Mesenteric fat pad (tissue), 1 donor: ENCODE data around the gene TEAD4. TPM values are rescaled to one million over a fixed set of nuclear protein-coding genes. Genes with fewer than 3 reads are reported as not detected.

Experiments used
- DNase-seq: peaks from one replicate; pipeline ENCODE4 v3.0.0-alpha.2; 2020; ENCODE audit warnings: low spot score
- total RNA-seq: library from RNA; stranded (reverse); fragmentation: NEBNext Ultra II Directional; extraction: Animal tissue kit (Norgen Biotek cat#: 25700); gene quantifications from one replicate; pipeline ENCODE4 v1.2.1, GENCODE V29; 2021
- donor health status: DM: yes; HTN: yes; CAD: no.

The TEAD4 gene
- total RNA-seq, 1 donor from 2014 or later, result 19.2 TPM

DNA sequence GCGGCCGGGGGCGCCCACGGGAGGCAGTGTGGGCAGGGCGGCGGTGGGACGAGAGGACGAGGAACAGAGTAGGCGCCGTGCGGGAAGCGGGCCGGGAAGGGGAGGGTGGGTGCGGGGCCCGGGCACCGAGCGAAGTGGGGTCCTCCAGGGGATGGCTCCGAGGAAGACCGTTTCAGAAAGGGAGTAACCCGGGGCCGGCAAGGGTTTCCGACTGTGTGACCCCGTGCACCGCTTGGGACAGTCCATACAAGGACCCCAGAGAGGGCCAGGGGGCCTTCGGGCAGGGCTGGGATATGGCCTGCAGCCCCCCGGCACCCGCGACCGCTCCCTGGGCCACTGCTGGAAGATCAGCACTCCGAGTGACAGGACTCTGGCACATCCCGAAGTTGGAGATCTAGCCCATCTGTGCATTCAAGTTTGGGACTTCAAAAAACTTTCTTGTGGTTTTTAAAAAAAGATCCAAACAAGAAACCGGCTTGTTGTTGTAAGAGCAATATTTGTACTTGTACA, 118.4 kb downstream of the TEAD4 start:
- DNase-seq, result no peak

DNA sequence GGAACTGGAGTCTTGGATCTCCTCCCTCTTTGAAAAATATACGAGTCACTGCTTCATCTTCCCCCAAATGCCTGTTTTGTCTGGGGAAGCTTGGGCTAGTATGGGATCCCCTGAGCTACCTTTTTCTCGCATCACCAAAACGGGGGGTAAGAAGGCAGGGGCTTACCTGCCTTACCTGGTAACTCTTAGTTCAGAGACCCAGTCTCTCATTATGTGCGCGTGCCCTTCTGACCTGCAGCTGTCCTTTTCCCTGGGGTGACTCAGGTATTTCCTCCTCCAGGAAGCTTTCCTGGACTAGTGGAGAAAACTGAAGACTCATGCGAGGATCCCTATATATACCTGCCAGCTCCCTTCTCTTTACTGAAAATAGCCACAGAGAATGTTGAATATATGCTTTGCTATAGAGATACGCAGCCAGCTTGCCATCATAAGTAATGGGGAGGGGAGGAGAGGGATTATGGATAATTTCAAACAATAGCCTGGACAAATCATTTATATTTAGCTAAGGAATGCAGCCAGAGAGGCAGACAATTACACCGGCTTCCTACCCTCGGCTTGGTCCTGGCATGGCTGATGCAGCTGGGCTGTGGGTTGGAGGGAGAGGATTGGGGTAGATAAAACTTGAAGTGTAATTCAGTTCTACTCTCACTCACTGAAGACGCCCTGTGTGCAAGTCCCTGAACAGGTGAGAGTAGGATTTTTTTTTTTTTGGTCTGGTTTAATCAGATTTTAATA, 119.1 kb downstream of the TEAD4 start:
- no peak for DNase-seq

DNA sequence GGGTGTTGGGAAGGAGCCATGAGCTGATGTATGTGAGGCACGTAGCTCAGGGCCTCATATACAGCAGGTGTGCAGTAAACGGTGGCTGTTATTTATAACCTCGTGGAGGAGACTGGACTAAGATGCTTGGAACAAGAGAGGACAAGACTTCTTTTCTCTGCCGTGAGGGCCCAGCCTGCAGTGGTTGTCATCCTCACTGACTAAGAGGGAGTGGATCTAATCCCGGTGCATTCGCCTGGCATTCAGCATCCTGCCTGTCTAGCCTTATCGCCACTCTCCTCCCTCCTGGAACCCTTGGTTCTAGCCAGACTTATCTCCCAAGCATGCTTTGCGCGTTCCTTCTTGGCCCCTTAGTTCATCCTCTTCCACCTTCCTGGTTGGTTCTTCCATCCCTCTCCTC, 121.9 kb downstream of the TEAD4 start:
- DNase-seq, result no peak

DNA sequence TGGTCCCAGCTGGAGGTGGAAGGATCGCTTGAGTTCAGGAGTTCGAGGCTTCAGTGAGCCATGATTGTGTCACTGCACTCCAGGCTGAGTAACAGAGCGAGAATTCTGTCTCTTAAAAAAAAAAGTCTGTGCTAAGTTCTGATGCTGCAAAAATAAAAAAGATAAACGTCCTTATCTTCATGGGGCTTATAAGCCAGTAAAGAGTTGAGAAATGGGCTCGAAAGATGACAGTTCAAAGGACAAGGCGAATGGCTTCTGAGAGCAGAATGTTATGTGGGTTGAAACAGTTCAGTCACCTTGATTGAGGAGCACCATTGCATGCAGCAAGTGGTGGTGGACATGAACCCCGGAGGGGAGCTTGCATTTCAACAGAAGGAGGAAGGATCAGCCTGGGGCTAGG, 122.7 kb downstream of the TEAD4 start:
- no peak for DNase-seq

DNA sequence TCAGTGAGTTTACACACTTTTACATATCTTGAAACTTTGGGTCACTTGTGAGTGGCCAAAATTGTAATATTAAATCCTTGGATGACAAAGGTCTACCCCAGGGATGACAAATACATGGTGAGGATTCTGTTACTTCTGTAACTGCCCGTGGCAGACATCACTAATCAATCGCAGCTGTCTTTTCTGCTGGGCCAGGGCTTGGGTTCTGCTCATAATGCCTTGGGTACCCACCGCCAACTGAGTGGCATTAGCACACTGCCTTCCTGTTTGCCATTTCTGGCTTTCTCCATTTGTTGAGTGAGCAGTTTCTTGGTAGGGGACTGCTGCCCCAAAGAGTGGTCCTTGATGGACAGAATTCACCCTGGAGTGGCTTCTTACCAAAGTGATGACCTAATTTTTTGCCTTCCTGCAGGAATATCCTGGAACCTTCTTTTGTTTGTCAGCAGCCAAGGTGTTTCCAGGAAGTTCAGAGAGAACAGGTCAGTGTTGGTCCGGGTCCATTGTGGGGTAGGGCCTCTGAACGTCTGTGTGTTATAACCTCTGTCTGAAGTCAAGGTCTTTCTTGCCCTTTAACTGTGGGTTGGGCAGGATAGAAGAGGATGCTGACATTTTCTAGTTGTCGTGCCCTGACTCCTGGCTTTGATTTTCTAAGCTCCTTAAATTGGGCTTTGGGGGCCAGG, 124.2 kb downstream of the TEAD4 start:
- DNase-seq, result no peak

DNA sequence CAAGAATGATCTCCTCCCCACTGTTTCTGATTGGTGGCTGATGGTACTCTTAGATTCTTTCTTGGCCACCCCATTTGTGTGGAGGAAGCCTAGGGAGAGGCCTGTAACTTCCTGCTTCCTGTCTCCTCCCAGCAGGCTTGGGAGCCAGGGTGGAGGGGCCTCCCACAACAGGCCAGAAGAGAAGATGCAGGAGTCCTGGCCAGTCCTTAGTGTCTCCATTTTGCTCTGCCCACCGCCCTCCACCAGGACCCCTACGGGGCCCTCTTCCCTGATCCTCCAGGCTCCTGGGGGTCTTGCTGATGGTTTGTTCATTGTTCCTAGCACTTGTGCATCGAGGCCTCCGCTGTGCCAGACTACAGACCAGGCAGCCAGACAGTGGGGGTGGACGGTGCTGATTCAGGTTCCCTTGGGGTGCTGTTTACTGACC, 124.7 kb downstream of the TEAD4 start:
- DNase-seq, result no peak

DNA sequence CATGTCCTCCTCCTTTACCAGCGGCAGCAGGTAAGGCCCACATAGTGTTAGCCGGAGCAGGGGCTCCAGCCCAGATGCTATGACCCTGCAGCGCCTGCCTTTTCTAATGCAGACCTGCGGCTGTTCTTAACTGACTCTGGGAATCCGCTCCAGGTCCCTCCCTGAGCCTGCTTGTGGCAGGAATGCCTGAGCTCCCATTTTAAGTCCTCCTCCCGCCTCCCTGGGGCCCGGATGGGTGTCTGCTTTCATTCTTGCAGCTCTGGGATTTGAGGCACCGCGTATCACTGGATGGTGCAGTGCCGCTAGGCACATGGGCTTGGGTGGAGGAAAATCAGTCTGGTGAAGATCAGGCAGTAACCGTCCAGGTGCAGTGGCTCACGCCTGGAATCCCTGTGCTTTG, 125.5 kb downstream of the TEAD4 start:
- DNase-seq, result no peak

DNA sequence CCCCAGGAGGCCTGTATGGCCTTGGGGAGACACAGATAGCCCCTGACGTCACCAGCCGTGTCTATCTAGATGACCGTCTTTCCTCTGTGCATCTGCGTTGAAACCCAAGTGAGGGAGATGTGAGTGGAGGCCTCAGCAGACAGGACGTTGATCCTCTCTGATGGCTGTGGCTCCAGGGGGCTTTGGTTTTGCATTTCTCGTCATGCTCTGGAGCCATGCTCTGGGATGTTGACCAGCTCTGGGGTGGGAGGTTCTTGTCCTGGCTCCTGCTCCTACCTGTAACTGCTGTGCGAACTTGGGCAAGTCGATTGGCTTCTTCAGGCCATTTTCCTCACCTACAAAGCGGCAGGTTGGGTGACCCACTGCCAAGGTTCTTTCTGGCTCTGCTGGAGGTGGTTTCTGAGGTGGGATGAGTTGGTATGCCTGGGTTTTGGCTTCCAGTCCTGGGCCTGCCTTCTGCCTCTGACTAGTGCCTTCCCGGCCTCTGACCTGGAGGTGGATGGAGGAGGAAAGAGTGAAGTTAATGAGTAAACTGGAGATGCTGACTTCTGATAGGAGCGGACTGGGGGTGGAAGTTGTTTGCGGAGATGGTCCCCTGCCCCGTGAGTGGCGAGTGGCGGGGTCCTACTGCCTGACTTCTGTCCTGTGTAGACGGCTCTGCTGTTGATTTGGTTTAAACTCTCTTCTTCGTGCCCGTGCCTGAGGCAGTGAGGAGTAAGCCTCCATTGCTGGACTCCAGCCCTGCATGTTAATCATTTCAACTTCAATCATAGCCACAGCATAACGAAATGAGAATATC, 126.3 kb downstream of the TEAD4 start:
- no peak for DNase-seq

DNA sequence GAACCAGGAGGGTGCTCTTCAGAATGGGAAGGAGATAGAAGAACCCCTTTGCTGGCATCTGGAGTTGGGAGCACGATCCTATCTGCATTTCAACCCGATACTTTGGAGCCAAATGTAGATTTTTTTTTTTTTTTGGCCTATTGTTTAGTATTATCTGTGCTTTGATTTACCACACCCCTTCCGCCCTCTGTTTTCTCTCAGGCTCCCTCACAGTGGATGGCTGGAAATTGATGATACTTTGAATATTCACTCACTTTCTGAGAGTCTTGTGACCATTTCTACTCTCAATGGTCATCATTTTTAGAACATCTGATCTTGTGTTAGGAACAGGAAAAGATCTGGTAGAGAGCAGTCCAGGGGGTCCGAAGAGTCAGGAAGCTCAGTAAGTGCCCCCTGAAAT, 127.0 kb downstream of the TEAD4 start:
- DNase-seq, result no peak

DNA sequence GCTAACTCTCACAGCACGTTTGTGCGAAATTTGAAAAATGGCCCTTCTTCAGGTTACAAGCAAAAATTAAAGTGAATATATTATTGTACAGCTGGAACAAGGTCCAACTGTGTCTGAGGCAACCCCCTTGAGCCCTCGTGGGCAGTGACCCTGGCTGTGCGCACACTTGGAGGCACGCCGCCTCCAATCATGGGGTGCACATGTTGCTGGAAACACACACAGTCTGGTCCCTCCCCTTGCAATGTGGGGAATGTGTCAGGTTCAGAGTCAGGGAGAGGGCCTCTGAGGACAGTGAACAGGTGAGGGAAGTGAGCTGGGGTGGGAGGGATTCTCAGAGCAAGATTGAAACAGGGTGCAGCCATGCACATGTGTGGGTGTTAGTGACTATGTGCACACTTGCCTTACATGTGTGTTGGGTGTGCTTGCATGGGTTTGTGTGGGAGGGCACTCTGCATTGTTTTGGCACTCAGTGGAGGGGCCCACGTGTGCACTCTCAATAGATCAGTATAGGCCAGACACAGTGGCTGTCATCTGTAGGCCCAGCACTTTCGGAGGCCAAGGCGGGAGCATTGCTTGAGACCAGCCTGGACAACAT, 127.6 kb downstream of the TEAD4 start:
- no peak for DNase-seq

DNA sequence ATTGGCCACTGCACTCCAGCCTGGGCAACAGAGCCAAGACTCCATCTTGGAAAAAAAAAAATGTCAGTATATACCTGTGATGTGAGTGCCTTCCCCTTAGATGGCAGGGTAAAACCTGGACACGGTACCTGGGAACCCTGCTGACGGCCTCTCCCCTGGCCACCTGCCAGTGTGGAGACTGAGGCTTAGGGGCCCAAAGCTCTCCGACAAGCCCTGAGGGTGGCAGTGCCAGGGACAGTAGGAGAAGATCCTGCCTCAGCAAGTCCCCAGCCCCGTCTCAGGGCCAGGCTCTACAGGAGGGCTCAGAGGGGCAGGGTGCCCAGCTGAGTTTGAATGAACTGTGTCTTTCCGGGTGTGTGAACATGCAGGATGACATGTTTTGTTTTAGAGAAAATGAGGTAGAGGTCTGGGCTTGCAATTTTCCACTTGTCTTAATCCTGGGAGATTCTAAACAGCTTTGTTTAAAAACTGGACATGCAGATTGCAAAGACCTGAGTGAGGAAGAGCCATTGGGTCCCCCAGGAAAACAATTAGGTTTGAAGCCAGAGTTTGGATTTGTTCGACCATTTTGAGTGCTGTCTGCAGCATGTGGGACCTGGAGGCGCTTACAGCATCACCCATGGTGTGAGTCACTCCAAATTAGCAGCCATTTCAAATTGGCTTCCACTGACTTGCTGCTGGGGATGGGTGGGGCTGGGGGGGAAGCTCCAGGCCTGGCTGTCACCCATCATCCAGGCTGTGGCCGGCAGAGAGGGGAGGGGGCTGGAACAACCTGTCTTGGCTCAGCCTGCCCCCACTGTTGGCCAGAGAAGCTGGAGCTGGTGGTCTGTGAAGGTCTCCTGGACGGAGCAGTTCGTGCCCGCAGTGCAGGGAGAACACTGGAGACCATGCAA, 128.8 kb downstream of the TEAD4 start:
- no peak for DNase-seq

DNA sequence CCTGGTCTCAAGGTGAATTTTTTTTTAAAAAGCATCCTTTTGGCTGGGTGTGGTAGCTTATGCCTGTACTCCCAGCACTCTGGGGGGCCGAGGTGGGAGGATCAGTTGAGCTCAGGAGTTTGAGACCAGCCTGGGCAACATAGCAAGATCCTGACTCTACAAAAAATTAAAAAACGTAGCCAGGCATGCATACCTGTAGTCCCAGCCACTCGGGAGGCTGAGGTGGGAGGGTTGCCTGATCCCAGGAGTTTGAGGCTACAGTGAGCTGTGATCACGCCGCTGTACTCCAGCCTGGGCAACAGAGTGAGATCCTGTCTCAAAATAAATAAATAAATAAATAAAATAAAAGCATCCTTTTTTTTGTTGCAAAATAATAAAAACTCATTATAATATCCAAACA, 130.4 kb downstream of the TEAD4 start:
- DNase-seq, result no peak

Other genes with a start within 250 kb of the TEAD4 start
- gene FKBP4, start 164.4 kb upstream of the TEAD4 start, total RNA-seq, result 51.3 TPM
- 23.4 TPM for gene ITFG2, start 146.7 kb upstream of the TEAD4 start, total RNA-seq
- 1.3 TPM for gene NRIP2, start 124.4 kb upstream of the TEAD4 start, total RNA-seq
- not detected for gene TEX52, start 102.4 kb upstream of the TEAD4 start, total RNA-seq
- gene FOXM1, start 82.2 kb upstream of the TEAD4 start, total RNA-seq, result 0.51 TPM
- gene RHNO1, start 82.2 kb upstream of the TEAD4 start, total RNA-seq, result 7.1 TPM
- 18.0 TPM for gene TULP3, start 68.5 kb upstream of the TEAD4 start, total RNA-seq
- 36.9 TPM for gene TSPAN9, start 118.0 kb downstream of the TEAD4 start, total RNA-seq